ENCODE measurements around the gene MAP2K6. TPM values are rescaled to one million over a fixed set of nuclear protein-coding genes. Genes with fewer than 3 reads are reported as not detected.

The MAP2K6 gene
- total and polyA plus RNA-seq, 2 experiments from 2014 or later: 3.3 to 13.2 TPM

DNA sequence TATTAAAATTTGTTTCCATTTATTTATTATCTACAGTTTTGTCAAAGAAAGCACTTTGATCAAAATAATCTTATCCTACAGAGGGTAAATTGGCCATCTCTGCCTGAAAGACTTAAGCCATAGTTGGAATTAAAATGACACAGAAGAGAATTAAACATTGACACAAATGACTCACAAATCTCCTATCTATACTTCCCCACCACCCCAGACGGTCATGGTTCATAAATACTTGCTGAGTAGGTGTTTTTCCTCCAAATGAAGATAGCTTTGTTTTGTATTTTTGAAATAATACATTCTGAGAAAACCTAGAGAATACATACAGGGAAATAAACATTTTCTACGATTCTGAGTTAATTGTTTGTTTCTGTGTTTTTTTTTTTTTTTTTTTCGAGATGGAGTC lies 142.8 kb downstream of the MAP2K6 start:
- 69% methylated on average over 3 of the region's 3 CpGs for WGBS (ENCODE audit: low lambda C conversion rate, missing lambda C conversion rate)
- Histone ChIP-seq H4K20me1 (ENCODE audit: insufficient read depth, poor library complexity, severe bottlenecking) (no peaks in the 10 kb centered on the region), H3K9me2 (replicated peaks; ENCODE audit: insufficient read depth) (no peaks in the 10 kb centered on the region), H3K9me3 (ENCODE audit: low read depth) (no peaks in the 10 kb centered on the region), H3K4me3 (no peak overlapping the region), H3K27ac (no peak overlapping the region), H3K4me2 (no peak overlapping the region), H3K4me1 (ENCODE audit: insufficient read depth) (no peaks in the 10 kb centered on the region), H3K36me3 (replicated peaks; ENCODE audit: insufficient read depth, low read depth) (no peaks in the 10 kb centered on the region), H2AFZ (no peak overlapping the region), H3K27me3 (no peaks in the 10 kb centered on the region), H3K79me2 (no peaks in the 10 kb centered on the region)
- TF ChIP-seq EZH2phosphoT487 (IDR thresholded peaks at IDR 0.05; ENCODE audit: low read depth, severe bottlenecking, unreplicated experiment) (no peak), EZH2 (IDR thresholded peaks at IDR 0.05; ENCODE audit: borderline replicate concordance) (no peak)
- TF ChIP-seq, protein P1, sequence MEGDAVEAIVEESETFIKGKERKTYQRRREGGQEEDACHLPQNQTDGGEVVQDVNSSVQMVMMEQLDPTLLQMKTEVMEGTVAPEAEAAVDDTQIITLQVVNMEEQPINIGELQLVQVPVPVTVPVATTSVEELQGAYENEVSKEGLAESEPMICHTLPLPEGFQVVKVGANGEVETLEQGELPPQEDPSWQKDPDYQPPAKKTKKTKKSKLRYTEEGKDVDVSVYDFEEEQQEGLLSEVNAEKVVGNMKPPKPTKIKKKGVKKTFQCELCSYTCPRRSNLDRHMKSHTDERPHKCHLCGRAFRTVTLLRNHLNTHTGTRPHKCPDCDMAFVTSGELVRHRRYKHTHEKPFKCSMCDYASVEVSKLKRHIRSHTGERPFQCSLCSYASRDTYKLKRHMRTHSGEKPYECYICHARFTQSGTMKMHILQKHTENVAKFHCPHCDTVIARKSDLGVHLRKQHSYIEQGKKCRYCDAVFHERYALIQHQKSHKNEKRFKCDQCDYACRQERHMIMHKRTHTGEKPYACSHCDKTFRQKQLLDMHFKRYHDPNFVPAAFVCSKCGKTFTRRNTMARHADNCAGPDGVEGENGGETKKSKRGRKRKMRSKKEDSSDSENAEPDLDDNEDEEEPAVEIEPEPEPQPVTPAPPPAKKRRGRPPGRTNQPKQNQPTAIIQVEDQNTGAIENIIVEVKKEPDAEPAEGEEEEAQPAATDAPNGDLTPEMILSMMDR (IDR thresholded peaks at IDR 0.05; ENCODE audit: poor library complexity): no peak
- no peak for DNase-seq (ENCODE audit: low spot score)

DNA sequence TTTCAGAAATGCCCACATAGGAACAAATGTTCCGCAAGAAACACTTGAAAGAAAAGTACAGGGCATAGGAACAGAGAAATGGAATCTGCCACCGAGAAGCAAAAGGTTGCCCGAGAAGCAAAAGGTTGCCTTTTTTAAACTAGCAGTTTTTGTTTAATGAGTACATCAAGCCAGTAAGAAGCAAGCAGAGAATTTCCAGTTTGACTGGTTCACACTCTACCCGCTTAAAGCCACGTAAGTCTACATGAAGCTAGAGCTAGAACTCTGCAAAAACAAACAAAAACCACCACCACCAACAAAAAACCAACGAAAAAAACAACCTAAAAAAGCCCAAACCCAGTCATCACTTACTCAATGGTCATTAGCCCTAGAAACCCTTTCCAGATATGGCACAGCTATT lies 144.3 kb downstream of the MAP2K6 start:
- DNase-seq (ENCODE audit: low spot score): no peak
- TF ChIP-seq EZH2phosphoT487 (IDR thresholded peaks at IDR 0.05; ENCODE audit: low read depth, severe bottlenecking, unreplicated experiment) (no peak), EZH2 (IDR thresholded peaks at IDR 0.05; ENCODE audit: borderline replicate concordance) (no peak)
- TF ChIP-seq, protein P1 (IDR thresholded peaks at IDR 0.05; ENCODE audit: poor library complexity): no peak
- Histone ChIP-seq H3K9me3 (ENCODE audit: low read depth) (no peaks in the 10 kb centered on the region), H3K27ac (no peak overlapping the region), H3K27me3 (no peaks in the 10 kb centered on the region), H3K4me1 (ENCODE audit: insufficient read depth) (no peaks in the 10 kb centered on the region), H3K4me3 (no peak overlapping the region), H4K20me1 (ENCODE audit: insufficient read depth, poor library complexity, severe bottlenecking) (no peaks in the 10 kb centered on the region), H3K36me3 (replicated peaks; ENCODE audit: insufficient read depth, low read depth) (no peaks in the 10 kb centered on the region), H3K9me2 (replicated peaks; ENCODE audit: insufficient read depth) (no peaks in the 10 kb centered on the region), H3K79me2 (no peaks in the 10 kb centered on the region), H2AFZ (no peak overlapping the region), H3K4me2 (no peak overlapping the region)
- WGBS (ENCODE audit: low lambda C conversion rate, missing lambda C conversion rate): 87% methylated on average over 6 of the region's 6 CpGs

DNA sequence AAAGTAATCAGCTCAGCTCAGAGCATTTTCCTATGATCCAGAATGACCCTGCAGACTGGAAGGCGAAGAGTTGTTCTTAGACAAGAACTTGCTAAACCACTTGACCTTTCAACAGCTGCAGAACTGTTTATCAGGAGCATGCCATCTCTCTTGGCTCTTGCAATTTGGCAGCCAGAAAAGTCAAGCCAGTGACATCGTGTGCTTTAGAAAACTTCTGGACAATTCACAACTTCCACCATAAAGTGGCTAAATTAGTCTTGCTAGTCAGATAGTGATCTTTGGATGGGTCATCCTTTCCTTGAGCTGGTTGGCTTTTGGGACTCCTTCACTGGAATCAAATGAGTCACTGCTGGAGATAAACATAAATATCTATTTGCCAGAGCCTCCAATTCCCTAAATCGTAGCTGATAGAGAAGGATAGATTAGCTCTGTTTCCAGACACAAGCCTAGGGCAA lies 146.5 kb downstream of the MAP2K6 start:
- Histone ChIP-seq H3K27ac (no peak overlapping the region), H3K79me2 (no peaks in the 10 kb centered on the region), H3K9me3 (ENCODE audit: low read depth) (no peaks in the 10 kb centered on the region), H3K4me3 (no peak overlapping the region), H2AFZ (no peak overlapping the region), H3K27me3 (peaks cover 2% of the 10 kb centered on the region), H3K4me1 (ENCODE audit: insufficient read depth) (no peaks in the 10 kb centered on the region), H3K9me2 (replicated peaks; ENCODE audit: insufficient read depth) (no peaks in the 10 kb centered on the region), H3K36me3 (replicated peaks; ENCODE audit: insufficient read depth, low read depth) (no peaks in the 10 kb centered on the region), H4K20me1 (ENCODE audit: insufficient read depth, poor library complexity, severe bottlenecking) (no peaks in the 10 kb centered on the region), H3K4me2 (no peak overlapping the region)
- TF ChIP-seq EZH2 (IDR thresholded peaks at IDR 0.05; ENCODE audit: borderline replicate concordance): no peak
- TF ChIP-seq, protein P1 (IDR thresholded peaks at IDR 0.05; ENCODE audit: poor library complexity): no peak
- TF ChIP-seq EZH2phosphoT487 (IDR thresholded peaks at IDR 0.05; ENCODE audit: low read depth, severe bottlenecking, unreplicated experiment): no peak
- whole genome bisulfite sequencing (ENCODE audit: low lambda C conversion rate, missing lambda C conversion rate): 28% methylated on average over 3 of the region's 3 CpGs
- no peak for DNase-seq (ENCODE audit: low spot score)

DNA sequence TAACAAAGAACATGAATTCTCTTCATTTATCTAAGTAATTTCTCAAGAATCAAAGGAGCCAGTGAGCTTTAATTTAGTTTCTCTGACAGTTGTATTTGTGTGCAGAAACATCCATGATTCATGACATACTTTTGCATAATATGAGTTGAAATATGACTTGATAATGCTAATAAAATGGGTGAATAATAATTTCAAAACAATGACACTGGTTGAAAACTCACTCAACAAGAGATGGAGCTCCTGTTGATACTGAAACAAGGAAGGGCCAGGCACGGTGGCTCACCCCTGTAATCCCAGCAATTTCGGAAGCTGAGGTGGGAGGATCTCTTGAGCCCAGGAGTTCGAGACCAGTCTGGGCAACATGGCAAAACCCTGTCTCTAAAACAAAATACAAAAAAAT lies 147.0 kb downstream of the MAP2K6 start:
- TF ChIP-seq EZH2 (IDR thresholded peaks at IDR 0.05; ENCODE audit: borderline replicate concordance) (no peak), EZH2phosphoT487 (IDR thresholded peaks at IDR 0.05; ENCODE audit: low read depth, severe bottlenecking, unreplicated experiment) (no peak)
- TF ChIP-seq, protein P1 (IDR thresholded peaks at IDR 0.05; ENCODE audit: poor library complexity): no peak

More for the DNA sequence above, 147.0 kb downstream of the MAP2K6 start:
- Histone ChIP-seq H3K9me2 (replicated peaks; ENCODE audit: insufficient read depth) (no peaks in the 10 kb centered on the region), H3K9me3 (ENCODE audit: low read depth) (no peaks in the 10 kb centered on the region), H3K4me2 (no peak overlapping the region), H2AFZ (no peak overlapping the region), H3K79me2 (no peaks in the 10 kb centered on the region), H3K4me1 (ENCODE audit: insufficient read depth) (no peaks in the 10 kb centered on the region), H3K36me3 (replicated peaks; ENCODE audit: insufficient read depth, low read depth) (no peaks in the 10 kb centered on the region), H3K27ac (no peak overlapping the region), H3K4me3 (no peak overlapping the region), H3K27me3 (peaks cover 3% of the 10 kb centered on the region), H4K20me1 (ENCODE audit: insufficient read depth, poor library complexity, severe bottlenecking) (no peaks in the 10 kb centered on the region)
- no peak for DNase-seq (ENCODE audit: low spot score)
- WGBS (ENCODE audit: low lambda C conversion rate, missing lambda C conversion rate): 80% methylated on average over 3 of the region's 3 CpGs

Measured in hepatocyte (in vitro differentiated cells).